Nephron progenitor cell (in vitro differentiated cells): ENCODE results near the gene TRIM63.
"Not testable (repeated sequence)": the region's sequence is repeated elsewhere in the genome, so short reads cannot be mapped to it uniquely, and the experiment has no call there.

Experiments
- DNase-seq: peaks from one replicate; pipeline ENCODE4 v3.0.0; 2021
- H3K27ac Mint-ChIP-seq: 2 replicates; pipeline ENCODE4 v1.8.0; 2021; ENCODE audit warnings: mild to moderate bottlenecking, moderate library complexity, mixed read lengths
- H3K27me3 Mint-ChIP-seq: 2 replicates; pipeline ENCODE4 v1.8.0; 2021; ENCODE audit warnings: mild to moderate bottlenecking, low read depth, mixed read lengths; ENCODE audit not compliant: poor library complexity
- H3K36me3 Mint-ChIP-seq: 2 replicates; pipeline ENCODE4 v1.8.0; 2021; ENCODE audit warnings: low read depth, mixed read lengths
- H3K4me1 Mint-ChIP-seq: 2 replicates; pipeline ENCODE4 v1.8.0; 2021; ENCODE audit warnings: mixed read lengths
- H3K4me3 Mint-ChIP-seq: 2 replicates; pipeline ENCODE4 v1.8.0; 2021; ENCODE audit warnings: mild to moderate bottlenecking, moderate library complexity, mixed read lengths
- H3K9me3 Mint-ChIP-seq: 2 replicates; pipeline ENCODE4 v1.8.0; 2021; ENCODE audit warnings: mild to moderate bottlenecking, moderate library complexity, mixed read lengths
- CTCF ChIP-seq: fragments of 200-600 bp; sonication (generic); IDR thresholded peaks from 2 replicates; pipeline ENCODE4 v1.5.0; 2021; ENCODE audit warnings: antibody characterized with exemption

TRIM63 gene

GRCh38 chr1:26109229-26110164 lies 42.1 kb upstream of the TRIM63 start:
- H3K4me3 Mint-ChIP-seq, result peak overlapping the region; percentile 91
- no peak for DNase-seq
- peaks cover 8% of the 10 kb centered on the region for H3K27me3 Mint-ChIP-seq
- peaks cover 7% of the 10 kb centered on the region for H3K36me3 Mint-ChIP-seq
- peaks cover 37% of the 10 kb centered on the region for H3K4me1 Mint-ChIP-seq
- no peaks in the 10 kb centered on the region for H3K9me3 Mint-ChIP-seq
- no peak for TF ChIP-seq CTCF
- no peak overlapping the region for H3K27ac Mint-ChIP-seq

DNA sequence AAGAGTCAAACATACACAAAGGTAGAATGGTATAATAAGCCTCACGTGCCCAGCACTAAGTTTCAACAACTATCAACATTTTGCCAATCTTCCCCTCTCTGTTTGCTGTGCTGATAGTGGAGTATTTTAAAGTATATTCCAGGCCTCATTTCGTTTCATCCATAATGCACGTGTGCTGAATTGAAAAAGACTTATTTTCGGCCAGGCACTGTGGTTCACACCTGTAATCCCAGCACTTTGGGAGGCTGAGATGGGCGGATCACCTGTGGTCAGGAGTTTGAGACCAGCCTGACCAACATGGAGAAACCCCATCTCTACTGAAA lies 37.8 kb upstream of the TRIM63 start:
- not testable (repeated sequence) for H3K36me3 Mint-ChIP-seq, DNase-seq, H3K27ac Mint-ChIP-seq, H3K4me3 Mint-ChIP-seq, H3K9me3 Mint-ChIP-seq
- peaks cover 23% of the 10 kb centered on the region for H3K27me3 Mint-ChIP-seq
- H3K4me1 Mint-ChIP-seq, result peaks cover 26% of the 10 kb centered on the region

DNA sequence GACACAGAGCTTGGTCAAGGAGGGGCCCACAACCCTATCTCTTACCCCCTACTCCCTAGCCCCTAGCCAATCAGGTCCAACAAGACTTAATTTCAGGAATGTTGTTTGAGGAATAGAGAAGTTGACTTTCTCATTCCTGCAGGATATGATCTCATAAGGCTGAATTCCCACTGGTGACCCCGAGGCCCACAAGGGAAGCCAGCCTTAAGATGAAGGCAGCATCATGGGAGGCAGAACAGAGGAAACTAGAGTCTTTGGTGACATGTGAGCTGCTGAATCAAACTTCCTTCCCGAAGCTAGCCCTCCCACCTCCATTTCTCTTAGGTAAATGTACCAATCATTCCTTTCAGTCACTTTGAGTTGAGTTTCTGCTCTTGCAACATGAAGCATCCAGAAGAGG lies 35.1 kb upstream of the TRIM63 start:
- Mint-ChIP-seq H3K27me3 (peaks cover 23% of the 10 kb centered on the region), H3K4me1 (peaks cover 17% of the 10 kb centered on the region), H3K27ac (no peak overlapping the region), H3K9me3 (no peaks in the 10 kb centered on the region), H3K36me3 (no peaks in the 10 kb centered on the region), H3K4me3 (no peak overlapping the region)
- no peak for TF ChIP-seq CTCF
- DNase-seq, result no peak

GRCh38 chr1:26102119-26102518 lies 34.7 kb upstream of the TRIM63 start:
- H3K27ac Mint-ChIP-seq, result no peak overlapping the region

DNA sequence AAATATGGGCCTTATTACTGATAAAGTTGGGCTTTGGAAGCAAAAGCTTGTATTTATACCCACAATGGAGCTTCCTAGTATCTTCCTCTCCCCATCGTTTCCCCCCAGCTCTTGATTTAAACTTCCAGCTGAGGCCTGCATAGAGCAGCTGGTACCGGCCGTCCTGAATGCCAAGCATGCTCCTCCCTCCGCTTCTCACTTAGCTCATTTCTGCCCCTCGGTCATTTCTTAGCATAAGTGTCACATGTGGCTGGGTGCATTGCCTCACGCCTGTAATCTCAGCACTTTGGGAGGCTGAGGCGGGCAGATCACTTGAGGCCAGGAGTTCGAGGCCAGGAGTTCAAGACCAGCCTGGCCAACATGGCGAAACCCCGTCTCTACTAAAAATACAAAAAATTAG lies 32.8 kb upstream of the TRIM63 start:
- not testable (repeated sequence) for H3K27ac Mint-ChIP-seq, H3K9me3 Mint-ChIP-seq, H3K4me3 Mint-ChIP-seq, H3K36me3 Mint-ChIP-seq, DNase-seq
- peaks cover 23% of the 10 kb centered on the region for H3K27me3 Mint-ChIP-seq
- peaks cover 20% of the 10 kb centered on the region for H3K4me1 Mint-ChIP-seq

More at GRCh38 chr1:26102119-26102518, 34.7 kb upstream of the TRIM63 start:
- no peak for DNase-seq
- peaks cover 23% of the 10 kb centered on the region for H3K27me3 Mint-ChIP-seq
- H3K4me3 Mint-ChIP-seq, result no peak overlapping the region
- TF ChIP-seq CTCF, result no peak
- H3K4me1 Mint-ChIP-seq, result peaks cover 17% of the 10 kb centered on the region
- no peaks in the 10 kb centered on the region for H3K36me3 Mint-ChIP-seq
- H3K9me3 Mint-ChIP-seq, result no peaks in the 10 kb centered on the region

GRCh38 chr1:26099780-26100179 lies 32.4 kb upstream of the TRIM63 start:
- TF ChIP-seq CTCF, result no peak
- Mint-ChIP-seq H3K36me3 (no peaks in the 10 kb centered on the region), H3K4me1 (peaks cover 20% of the 10 kb centered on the region), H3K9me3 (no peaks in the 10 kb centered on the region), H3K27ac (no peak overlapping the region), H3K27me3 (peaks cover 23% of the 10 kb centered on the region), H3K4me3 (no peak overlapping the region)
- no peak for DNase-seq

DNA sequence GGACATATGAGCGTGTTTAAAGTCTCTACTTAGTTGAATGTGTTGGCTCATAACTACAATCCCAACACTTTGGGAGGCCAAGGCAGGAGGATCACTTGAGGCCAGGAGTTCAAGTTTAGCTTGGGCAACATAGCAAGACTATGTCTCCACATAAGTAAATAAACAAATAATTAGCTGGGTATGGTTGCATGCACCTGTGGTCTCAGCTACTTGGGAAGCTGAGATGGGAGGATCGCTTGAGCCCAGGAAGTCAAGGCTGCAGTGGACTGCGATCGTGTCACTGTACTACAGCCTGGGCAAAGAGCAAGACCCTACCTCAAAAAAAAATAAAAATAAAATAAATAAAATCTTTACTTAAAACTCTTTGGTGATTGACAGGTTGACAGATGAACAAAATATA lies 31.2 kb upstream of the TRIM63 start:
- no peak overlapping the region for H3K27ac Mint-ChIP-seq
- H3K9me3 Mint-ChIP-seq, result no peaks in the 10 kb centered on the region
- no peak overlapping the region for H3K4me3 Mint-ChIP-seq
- H3K36me3 Mint-ChIP-seq, result no peaks in the 10 kb centered on the region
- TF ChIP-seq CTCF, result no peak
- H3K27me3 Mint-ChIP-seq, result peaks cover 23% of the 10 kb centered on the region
- H3K4me1 Mint-ChIP-seq, result peaks cover 26% of the 10 kb centered on the region
- no peak for DNase-seq
